Heart right ventricle (tissue), 16 donors: Measurements from ENCODE around the gene ABAT. TPM values are rescaled to one million over a fixed set of nuclear protein-coding genes. Genes with fewer than 3 reads are reported as not detected.

Source experiments
- ATAC-seq, 8 donors: fragments of 200-7000 bp; cut with Tn5 transposase; one replicate each; pipeline ENCODE4 v1.9.1; 2020; ENCODE audit warnings: mild to moderate bottlenecking in 8 of 8, moderate library complexity in 8 of 8, moderate number of reproducible peaks in 1 of 8
- DNase-seq, 2 donors: peaks; one replicate each; pipeline ENCODE4 v3.0.0-alpha.2; 2020
- H3K27ac ChIP-seq, 10 donors: fragments of 200-600 bp; sonication (generic) in 2 of 10; one replicate each; pipeline versions ENCODE4 v1.5.0 to v1.8.0; 2020 to 2022; ENCODE audit warnings: mild to moderate bottlenecking in 3 of 10
- H3K27me3 ChIP-seq, 7 donors: fragments of 200-600 bp; one replicate each; pipeline ENCODE4 v1.8.0; 2021 to 2022; ENCODE audit warnings: mild to moderate bottlenecking in 2 of 7
- H3K36me3 ChIP-seq, 9 donors: fragments of 200-600 bp; sonication (generic) in 1 of 9; one replicate each; pipeline versions ENCODE4 v1.5.0 to v1.8.0; 2020 to 2022; ENCODE audit warnings: mild to moderate bottlenecking in 2 of 9
- H3K4me1 ChIP-seq, 9 donors: fragments of 200-600 bp; sonication (generic) in 1 of 9; one replicate each; pipeline versions ENCODE4 v1.5.0 to v1.8.0; 2020 to 2022; ENCODE audit warnings: mild to moderate bottlenecking in 4 of 9
- H3K4me3 ChIP-seq, 10 donors: fragments of 200-600 bp; sonication (generic) in 2 of 10; one replicate each; pipeline versions ENCODE4 v1.5.0 to v1.8.0; 2020 to 2022; ENCODE audit warnings: mild to moderate bottlenecking in 7 of 10, moderate library complexity in 2 of 10
- H3K9me3 ChIP-seq, 11 donors: fragments of 200-600 bp in 10 of 11; sonication (generic) in 2 of 11; one replicate each; pipeline versions ENCODE4 v1.5.0 to v1.8.0; 2013 to 2022; ENCODE audit warnings: mild to moderate bottlenecking in 2 of 11, control low read depth in 1 of 11, moderate library complexity in 1 of 11
- CTCF ChIP-seq, 9 donors: fragments of 200-600 bp; sonication (generic) in 2 of 9; IDR thresholded peaks; one replicate each; pipeline versions ENCODE4 v1.5.0 to v1.8.0; 2021 to 2022; ENCODE audit warnings: antibody characterized with exemption in 9 of 9, mild to moderate bottlenecking in 5 of 9, moderate library complexity in 1 of 9
- WGBS, 2 donors: extraction: QIAGEN DNeasy Blood & Tissue Kit; methylation state at CpG; one replicate each; pipeline ENCODE4 v1.1.7; 2013; ENCODE audit warnings: inconsistent platforms in 1 of 2; 5-methylcytosine and 5-hydroxymethylcytosine counted together
- intact Hi-C, 10 donors: fragments of 100-400 bp; cut with DNase I; formaldehyde crosslinking; loops; one replicate each; pipeline versions ENCODE4 v1.11.1 to v1.14.2; 2022
- polyA plus RNA-seq, 2 donors: library from polyadenylated mRNA; stranded (reverse); fragments of 200-250 nt; gene quantifications; one replicate each; pipeline ENCODE4 v1.2.3, GENCODE V29; 2013
- total RNA-seq, 10 donors: library from RNA; stranded (reverse); fragmentation: NEBNext Ultra II Directional in 3 of 10; extraction: Animal tissue kit (Norgen Biotek cat#: 25700) in 3 of 10; gene quantifications; one replicate each; pipeline versions ENCODE4 v1.2.1 to v1.2.4, GENCODE V29; 2021 to 2023
- donor health status: Arrhythmogenic right ventricular cardiomyopathy.
- donor health status: ischemic (EF 13 %, LVEDD 7.1; RV severe dilation, severe dysfunction).
- donor health status: healthy with polysubstance abuse.
- donor health status: DM: no; HTN: yes; CAD: no.
- donor health status: DM: no; HTN: no; CAD: no.
- donor health status: ischemic (EF 25% LVEDD 6.9; RV normal size, moderate dysfunction).
- donor health status: ischemic (EF 25% LVEDD 5.7; RV mildly dilated, moderate dysfunction).
- donor health status: healthy.
- donor health status: DM: yes; HTN: yes; CAD: no.
- donor health status: Ischemic cardiomyopathy.
- donor health status: ischemic (EF 35%, LVEDD 5.7; RV mildly dilated, moderate dysfunction).
- donor health status: nonischemic (EF 11% LVEDD 7.7; RV severe dilation, severe dysfunction).
- donor health status: DM: yes; HTN: yes; CAD: no.
- donor health status: PGD.
- donor health status: ischemic (EF 29% LVEDD 5.4; RV normal size, mild dysfunction).
- donor health status: nonischemic (EF 23%, LVEDD 6.1; RV moderate dilation, normal function).

The ABAT gene
- total and polyA plus RNA-seq, 12 donors = 2.2 to 35.9 (median 14.0) TPM

- Histone ChIP-seq H3K36me3 (no peaks in the 10 kb centered on the region), H3K4me1 (peaks cover 3 to 15% (median 10%) of the 10 kb centered on the region in 9 donors), H3K9me3 (no peaks in the 10 kb centered on the region), H3K27me3 (no peaks in the 10 kb centered on the region), H3K4me3 (no peak overlapping the region), H3K27ac (no peak overlapping the region)
- ATAC-seq = no peak
- WGBS, 2 donors = 75 to 84% methylated on average over 7 of the region's 7 CpGs
- TF ChIP-seq CTCF (IDR thresholded peaks at IDR 0.05) = no peak
- intact Hi-C loops = loop anchor here in 3 of 10 donors (5.0 to 10.0 kb wide), 3 partner anchors 120 to 1992 kb away; partner anchors contain the start of genes LITAFD (in 1 of the 3), PMM2 (in 1 of the 3) and TMEM186 (in 1 of the 3)
- DNase-seq = no peak
Observed at GRCh38 chr16:8676737-8677375, 2.4 kb downstream of the ABAT start.

DNA sequence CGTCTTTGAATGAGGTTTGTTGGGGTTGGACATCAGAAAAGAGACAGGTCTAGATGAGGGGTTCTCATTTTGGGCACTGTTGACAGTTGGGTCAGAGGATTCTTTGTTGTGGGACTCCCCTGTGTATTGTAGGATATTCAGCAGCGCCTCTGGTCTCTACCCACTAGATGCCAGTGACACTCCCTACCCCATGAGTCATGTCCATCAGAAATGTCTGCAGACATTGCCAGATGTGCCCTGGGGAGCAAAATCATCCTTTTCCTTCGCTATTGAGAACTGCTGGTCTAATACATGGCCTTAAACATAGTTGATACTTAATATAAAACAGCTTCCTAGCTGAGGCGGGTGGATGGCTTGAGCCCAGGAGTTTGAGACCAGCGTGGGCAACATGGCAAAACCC is 3.1 kb downstream of the ABAT start:
- intact Hi-C loops = loop anchor here in 3 of 10 donors (5.0 to 10.0 kb wide), 3 partner anchors 120 to 1993 kb away; partner anchors contain the start of genes LITAFD (in 1 of the 3), PMM2 (in 1 of the 3) and TMEM186 (in 1 of the 3)
- Histone ChIP-seq H3K27ac (no peak overlapping the region), H3K27me3 (no peaks in the 10 kb centered on the region), H3K4me1 (peaks cover 3 to 15% (median 10%) of the 10 kb centered on the region in 9 donors), H3K4me3 (no peak overlapping the region), H3K36me3 (no peaks in the 10 kb centered on the region), H3K9me3 (no peaks in the 10 kb centered on the region)
- WGBS, 2 donors = 93 to 95% methylated on average over 5 of the region's 5 CpGs
- no peak for DNase-seq
- ATAC-seq = no peak
- no peak for TF ChIP-seq CTCF (IDR thresholded peaks at IDR 0.05)

DNA sequence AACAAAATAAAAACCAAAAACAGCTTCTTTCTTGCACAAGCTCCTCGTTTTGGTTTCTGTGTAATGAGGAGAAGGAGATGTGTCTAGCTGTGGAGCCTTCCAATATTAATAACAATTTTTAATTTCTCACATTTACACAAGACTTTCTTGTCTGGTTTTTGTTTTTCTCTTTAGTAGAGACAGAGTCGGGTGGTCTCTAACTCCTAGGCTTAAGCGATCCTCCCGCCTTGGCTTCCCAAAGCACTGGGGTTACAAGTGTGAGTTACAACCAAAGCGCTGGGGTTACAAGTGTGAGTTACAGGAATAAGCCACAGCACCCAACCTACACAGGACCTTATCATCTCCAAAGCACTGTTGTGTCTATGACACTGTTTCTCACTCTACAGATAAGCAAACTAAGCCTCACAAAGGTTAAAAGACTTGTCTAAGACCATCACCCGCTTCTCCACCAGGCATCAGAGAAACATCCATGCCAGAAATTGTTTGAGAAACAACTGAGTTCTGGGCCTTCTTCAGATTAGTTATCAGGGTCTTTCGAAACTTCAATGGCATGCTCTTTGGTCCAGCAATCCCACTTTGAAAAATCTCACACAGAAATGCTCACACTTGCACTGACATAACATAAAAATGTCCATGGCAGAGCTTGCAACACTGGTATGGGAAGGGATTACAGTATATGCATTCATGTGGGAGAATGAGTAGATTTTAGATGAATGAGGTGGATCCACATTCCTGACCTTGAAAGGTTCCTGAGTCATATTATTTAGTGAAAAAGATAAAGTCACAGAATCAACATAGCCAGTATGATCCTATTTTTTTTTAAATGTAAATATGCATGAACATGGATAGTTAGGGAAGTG is 3.9 kb downstream of the ABAT start:
- no peak overlapping the region for H3K4me3 ChIP-seq
- no peak for TF ChIP-seq CTCF (IDR thresholded peaks at IDR 0.05)
- intact Hi-C loops = loop anchor here in 3 of 10 donors (5.0 to 10.0 kb wide), 3 partner anchors 119 to 1993 kb away; partner anchors contain the start of genes LITAFD (in 1 of the 3), PMM2 (in 1 of the 3) and TMEM186 (in 1 of the 3)
- no peaks in the 10 kb centered on the region for H3K36me3 ChIP-seq
- 88 to 92% methylated on average over 7 of the region's 7 CpGs for WGBS, 2 donors
- no peaks in the 10 kb centered on the region for H3K9me3 ChIP-seq
- DNase-seq (no peak), ATAC-seq (no peak)
- H3K4me1 ChIP-seq = peaks cover 3 to 15% (median 10%) of the 10 kb centered on the region in 9 donors
- no peaks in the 10 kb centered on the region for H3K27me3 ChIP-seq
- H3K27ac ChIP-seq = no peak overlapping the region

- intact Hi-C loops = loop anchor here in 3 of 10 donors (5.0 to 10.0 kb wide), 3 partner anchors 118 to 1994 kb away; partner anchors contain the start of genes LITAFD (in 1 of the 3), PMM2 (in 1 of the 3) and TMEM186 (in 1 of the 3)
- Histone ChIP-seq H3K27ac (no peak overlapping the region), H3K4me3 (no peak overlapping the region), H3K36me3 (no peaks in the 10 kb centered on the region), H3K4me1 (peaks cover 3 to 11% (median 7%) of the 10 kb centered on the region in 9 donors), H3K9me3 (no peaks in the 10 kb centered on the region), H3K27me3 (no peaks in the 10 kb centered on the region)
- DNase-seq (no peak), ATAC-seq (no peak)
- TF ChIP-seq CTCF (IDR thresholded peaks at IDR 0.05) = no peak
- 95% methylated on average over 2 of the region's 2 CpGs for WGBS, 2 donors
Observed at GRCh38 chr16:8679151-8679550, 4.7 kb downstream of the ABAT start.
